Endothelial cell of umbilical vein (primary cell): ENCODE data around the gene SUSD5. TPM values are rescaled to one million over a fixed set of nuclear protein-coding genes. Genes with fewer than 3 reads are reported as not detected.

ENCODE experiments used
- BruUV-seq: library from RNA; stranded (reverse); fragments of 400-500 nt; replicated peaks from 2 replicates; lab custom pipeline; 2021; lab: Mats Ljungman, UMichigan
- CTCF ChIA-PET: fragments of 300-600, 350-600 bp; sonication (Branson Sonifier 250); formaldehyde crosslinking; loops from one replicate; lab custom pipeline; 2021; ENCODE audit warnings: antibody characterized with exemption, inconsistent platforms; lab: Charles Lee
- POLR2A ChIA-PET: fragments of 300-600, 350-600 bp; sonication (Branson Sonifier 250); formaldehyde crosslinking; loops from one replicate; lab custom pipeline; 2021; ENCODE audit warnings: antibody characterized with exemption, inconsistent platforms; lab: Charles Lee
- DNase-seq: peaks from one replicate; pipeline ENCODE4 v3.0.0-alpha.2; 2011; ENCODE audit warnings: low read depth, low spot score
- FAIRE-seq: peaks from 2 replicates; lab custom pipeline; 2011; peaks lifted over from hg19 to GRCh38; lab: Jason Lieb, UNC
- H2AFZ ChIP-seq: 2 replicates; pipeline ENCODE4 v1.6.0; 2012; ENCODE audit warnings: low read depth, low read length, control low read depth, inconsistent platforms
- H3K27ac ChIP-seq: 2 replicates; pipeline ENCODE4 v1.5.1; 2011; ENCODE audit warnings: low read depth, mild to moderate bottlenecking, control low read depth, low read length, moderate library complexity; ENCODE audit not compliant: insufficient read depth
- H3K27me3 ChIP-seq, 2 experiments: 2 replicates each; pipeline versions ENCODE4 v1.6.0 to v1.6.1; 2011; ENCODE audit warnings: low read length in 2 of 2, mixed read lengths in 1 of 2; ENCODE audit not compliant: control insufficient read depth in 2 of 2, insufficient read depth in 2 of 2
- H3K36me3 ChIP-seq, 2 experiments: 2 replicates in 1 of 2; 3 replicates in 1 of 2; pipeline ENCODE4 v1.5.1; 2011; ENCODE audit warnings: low read length in 2 of 2, mild to moderate bottlenecking in 1 of 2, moderate library complexity in 1 of 2; ENCODE audit not compliant: control insufficient read depth in 2 of 2, insufficient read depth in 2 of 2; ENCODE audit errors: extremely low read depth in 1 of 2
- H3K4me1 ChIP-seq: 3 replicates; pipeline ENCODE4 v1.5.1; 2011; ENCODE audit warnings: mild to moderate bottlenecking, low read length; ENCODE audit not compliant: control insufficient read depth, insufficient read depth; ENCODE audit errors: extremely low read depth
- H3K4me2 ChIP-seq: 2 replicates; pipeline ENCODE4 v1.6.1; 2011; ENCODE audit warnings: low read length, control low read depth, mixed read lengths; ENCODE audit not compliant: insufficient read depth
- H3K4me3 ChIP-seq, 3 experiments: fragments of 200-600 bp in 1 of 3; sonication (generic), shearing (Covaris generic) in 1 of 3; replicated peaks in 1 of 3; 2 replicates each; pipeline ENCODE4 v1.5.1; 2011 to 2016; ENCODE audit warnings: control low read depth in 3 of 3, low read length in 3 of 3, mild to moderate bottlenecking in 2 of 3, inconsistent platforms in 1 of 3, low read depth in 1 of 3, moderate library complexity in 1 of 3; ENCODE audit not compliant: insufficient read depth in 1 of 3
- H3K79me2 ChIP-seq: 2 replicates; pipeline ENCODE4 v1.6.0; 2012; ENCODE audit warnings: low read length, inconsistent platforms; ENCODE audit not compliant: control insufficient read depth, insufficient read depth
- H3K9ac ChIP-seq: replicated peaks from 2 replicates; pipeline ENCODE3; 2011; ENCODE audit warnings: low read length, control low read depth; ENCODE audit not compliant: insufficient read depth; ENCODE audit errors: extremely low read depth
- H3K9me1 ChIP-seq: replicated peaks from 3 replicates; pipeline ENCODE4 v1.6.0; 2011; ENCODE audit warnings: mild to moderate bottlenecking, low read length; ENCODE audit not compliant: control insufficient read depth, insufficient read depth; ENCODE audit errors: extremely low read depth
- H3K9me3 ChIP-seq: replicated peaks from 2 replicates; pipeline ENCODE4 v1.5.1; 2012; ENCODE audit warnings: low read length, inconsistent platforms; ENCODE audit not compliant: control insufficient read depth, insufficient read depth
- H4K20me1 ChIP-seq: replicated peaks from 2 replicates; pipeline ENCODE3; 2011; ENCODE audit warnings: mild to moderate bottlenecking, low read length; ENCODE audit not compliant: control insufficient read depth, insufficient read depth; ENCODE audit errors: extremely low read depth
- CTCF ChIP-seq, 2 donors: IDR thresholded peaks; 1 replicate in 1 of 2; 2 replicates in 1 of 2; pipeline ENCODE4 v1.5.1; 2011; ENCODE audit warnings: low read length in 2 of 2, mild to moderate bottlenecking in 2 of 2, moderate library complexity in 2 of 2, control low read depth in 1 of 2, inconsistent platforms in 1 of 2, low read depth in 1 of 2; ENCODE audit not compliant: insufficient read depth in 1 of 2; ENCODE audit errors: extremely low read depth in 1 of 2
- EZH2 ChIP-seq: IDR thresholded peaks from 2 replicates; pipeline ENCODE4 v1.6.1; 2012; ENCODE audit warnings: borderline replicate concordance, low read depth, mild to moderate bottlenecking, moderate library complexity, low read length, inconsistent platforms; ENCODE audit not compliant: severe bottlenecking
- FOS ChIP-seq: IDR thresholded peaks from 2 replicates; pipeline ENCODE4 v1.6.1; 2011; ENCODE audit warnings: mild to moderate bottlenecking, low read length, moderate library complexity, borderline replicate concordance; ENCODE audit not compliant: insufficient read depth
- GATA2 ChIP-seq: IDR thresholded peaks from 2 replicates; pipeline ENCODE4 v1.7.0; 2011; ENCODE audit warnings: low read depth, mild to moderate bottlenecking, moderate library complexity, mixed read lengths, low read length; ENCODE audit not compliant: insufficient read length, insufficient read depth
- JUN ChIP-seq: IDR thresholded peaks from 2 replicates; pipeline ENCODE4 v1.6.1; 2011; ENCODE audit warnings: borderline replicate concordance, low read depth; ENCODE audit not compliant: insufficient read length, insufficient read depth
- MAX ChIP-seq: IDR thresholded peaks from 2 replicates; pipeline ENCODE4 v1.6.1; 2011; ENCODE audit not compliant: insufficient read depth, insufficient read length
- MYC ChIP-seq: IDR thresholded peaks from one replicate; pipeline ENCODE4 v1.6.1; 2011; ENCODE audit warnings: mild to moderate bottlenecking, low read depth, low read length
- POLR2A ChIP-seq: IDR thresholded peaks from 2 replicates; pipeline ENCODE4 v1.6.1; 2012; ENCODE audit warnings: low read depth, mild to moderate bottlenecking, control low read depth, low read length
- POLR2AphosphoS5 ChIP-seq: IDR thresholded peaks from 2 replicates; pipeline ENCODE4 v1.6.1; 2012; ENCODE audit warnings: low read depth, mild to moderate bottlenecking, control low read depth, low read length, moderate library complexity; ENCODE audit not compliant: insufficient read depth
- dilution Hi-C: fragments of 300-500 bp; cut with MboI; formaldehyde crosslinking; loops from one replicate; pipeline ENCODE4 v1.15.0; 2019; ENCODE audit warnings: low sequenced_read_pairs; ENCODE audit not compliant: extremely low pct_ligation_motif_present
- intact Hi-C: fragments of 100-400 bp; cut with micrococcal nuclease; formaldehyde crosslinking; loops from one replicate; pipeline ENCODE4 v1.10.0; 2022
- polyA plus RNA-seq, 4 experiments: library from polyadenylated mRNA; depleted of rRNA in 3 of 4; stranded (reverse) in 3 of 4; unstranded in 1 of 4; fragments of >200 nt; gene quantifications; 2 replicates each; pipeline versions ENCODE4 v1.2.1 to v1.2.3, GENCODE V29; 2011 to 2012; ENCODE audit warnings: missing spikeins in 1 of 4
- total RNA-seq: library from RNA; stranded (reverse); gene quantifications from 2 replicates; pipeline ENCODE4 v1.2.3, GENCODE V29; 2021

SUSD5 gene
- total and polyA plus RNA-seq, 2 donors (not counting 3 experiments of a cell fraction or from before 2014, with no cell fraction given) = 7.7 to 18.8 TPM

GRCh38 chr3:33179132-33179531 lies 39.5 kb downstream of the SUSD5 start:
- H3K79me2 ChIP-seq = no peaks in the 10 kb centered on the region
- H3K9ac ChIP-seq = no peak overlapping the region
- no peaks in the 10 kb centered on the region for H3K9me1 ChIP-seq
- H3K4me1 ChIP-seq = no peaks in the 10 kb centered on the region
- H3K27ac ChIP-seq = no peak overlapping the region
- no peak overlapping the region for H3K4me3 ChIP-seq
- no peak overlapping the region for H2AFZ ChIP-seq
- H3K27me3 ChIP-seq = no peaks in the 10 kb centered on the region
- DNase-seq (no peak), FAIRE-seq (no peak)
- no peaks in the 10 kb centered on the region for H3K36me3 ChIP-seq
- no peaks in the 10 kb centered on the region for H4K20me1 ChIP-seq
- no TSS peak for BruUV-seq
- ChIA-PET POLR2A (no interaction called here), CTCF (no interaction called here)
- TF ChIP-seq FOS (no peak), JUN (no peak)
- dilution Hi-C loops (no loop called here), intact Hi-C loops (no loop called here)
- no peak overlapping the region for H3K4me2 ChIP-seq
- no peaks in the 10 kb centered on the region for H3K9me3 ChIP-seq

- no peaks in the 10 kb centered on the region for H3K4me1 ChIP-seq
- H3K9me1 ChIP-seq = no peaks in the 10 kb centered on the region
- peaks cover 0 to 1% of the 10 kb centered on the region in 2 experiments for H3K36me3 ChIP-seq
- TF ChIP-seq POLR2AphosphoS5 (no peak), MYC (no peak), CTCF (IDR thresholded peaks at IDR 0.05; ENCODE audit: extremely low read depth in 1 of 2, insufficient read depth in 1 of 2, low read depth in 1 of 2, low read length in 2 of 2) (no peak), JUN (no peak), MAX (no peak), FOS (no peak), POLR2A (no peak), EZH2 (no peak), GATA2 (no peak)
- H3K9ac ChIP-seq = no peak overlapping the region
- no peaks in the 10 kb centered on the region for H3K27me3 ChIP-seq
- POLR2A ChIA-PET = no interaction called here
- dilution Hi-C loops = no loop called here
- BruUV-seq = no TSS peak
- CTCF ChIA-PET = interaction anchor here (1.0 kb wide), 1 partner anchor 10 kb away, joined by 3 read pairs; no protein-coding TSS in a partner anchor
- no peaks in the 10 kb centered on the region for H3K9me3 ChIP-seq
- no peak overlapping the region for H3K27ac ChIP-seq
- no peak overlapping the region for H3K4me2 ChIP-seq
- H4K20me1 ChIP-seq = no peaks in the 10 kb centered on the region
- no peak overlapping the region for H2AFZ ChIP-seq
- H3K79me2 ChIP-seq = no peaks in the 10 kb centered on the region
- H3K4me3 ChIP-seq = no peak overlapping the region
- intact Hi-C loops = no loop called here
- no peak for FAIRE-seq
- DNase-seq = no peak
Observed at GRCh38 chr3:33174711-33175414, 43.7 kb downstream of the SUSD5 start.
